GM19328 (cell line): Measurements from ENCODE around the gene CCDC57.
"Not testable (repeated sequence)": the region's sequence is repeated elsewhere in the genome, so short reads cannot be mapped to it uniquely, and the experiment has no call there.

Experiments
- ATAC-seq: cut with Tn5 transposase; IDR thresholded peaks from one replicate; pipeline ENCODE4 v1.9.1; 2021; ENCODE audit warnings: mild to moderate bottlenecking, moderate library complexity; ENCODE audit not compliant: unreplicated experiment

Gene CCDC57

GRCh38 chr17:82212331-82213250 is at the start of gene CCDC57:
TSS of gene CCDC57 (minus strand) at chr17:82212842. CDS start at chr17:82201944, 10,898 bp downstream.
- peak; percentile 58 for ATAC-seq

- no peak for ATAC-seq
Measured at GRCh38 chr17:82262344-82262743, 49.7 kb upstream of the CCDC57 start.

GRCh38 chr17:82259972-82260961 is 47.6 kb upstream of the CCDC57 start:
- ATAC-seq: not testable (repeated sequence)

- no peak for ATAC-seq
Measured at GRCh38 chr17:82258555-82258954, 45.9 kb upstream of the CCDC57 start.

- ATAC-seq: no peak
Measured at GRCh38 chr17:82257473-82257872, 44.8 kb upstream of the CCDC57 start.

- ATAC-seq: no peak
Measured at GRCh38 chr17:82256242-82256885, 43.7 kb upstream of the CCDC57 start.

- ATAC-seq: no peak
Measured at GRCh38 chr17:82255402-82255972, 42.8 kb upstream of the CCDC57 start.

GRCh38 chr17:82254746-82255145 is 42.1 kb upstream of the CCDC57 start:
- ATAC-seq: not testable (repeated sequence)

- not testable (repeated sequence) for ATAC-seq
Measured at GRCh38 chr17:82254096-82254495, 41.5 kb upstream of the CCDC57 start.

- ATAC-seq: no peak
Measured at GRCh38 chr17:82253179-82253544, 40.5 kb upstream of the CCDC57 start.

- no peak for ATAC-seq
Measured at GRCh38 chr17:82252511-82253178, 40.0 kb upstream of the CCDC57 start.

- no peak for ATAC-seq
Measured at GRCh38 chr17:82250868-82251500, 38.3 kb upstream of the CCDC57 start.

GRCh38 chr17:82249896-82250581 is 37.4 kb upstream of the CCDC57 start:
- ATAC-seq: no peak

- no peak for ATAC-seq
Measured at GRCh38 chr17:82248815-82249674, 36.4 kb upstream of the CCDC57 start.

- ATAC-seq: no peak
Measured at GRCh38 chr17:82247856-82248671, 35.4 kb upstream of the CCDC57 start.

GRCh38 chr17:82247182-82247823 is 34.7 kb upstream of the CCDC57 start:
- ATAC-seq: no peak
